Mucosa of stomach (tissue), 1 donor: ENCODE measurements around the gene PPFIBP1.

Source experiments
- H3K27me3 ChIP-seq: one replicate; pipeline ENCODE4 v1.7.0; 2013; ENCODE audit warnings: mild to moderate bottlenecking, low read length; ENCODE audit not compliant: control insufficient read depth, insufficient read depth
- H3K36me3 ChIP-seq: one replicate; pipeline ENCODE4 v1.7.0; 2013; ENCODE audit warnings: low read length; ENCODE audit not compliant: control insufficient read depth, insufficient read depth
- H3K4me1 ChIP-seq: one replicate; pipeline ENCODE4 v1.7.0; 2013; ENCODE audit warnings: mild to moderate bottlenecking, low read length; ENCODE audit not compliant: control insufficient read depth, insufficient read depth
- H3K4me3 ChIP-seq: one replicate; pipeline ENCODE4 v1.7.0; 2013; ENCODE audit warnings: low read length
- H3K9ac ChIP-seq: one replicate; pipeline ENCODE4 v1.7.0; 2013; ENCODE audit warnings: mild to moderate bottlenecking, low read length, moderate library complexity
- H3K9me3 ChIP-seq: one replicate; pipeline ENCODE4 v1.7.0; 2013; ENCODE audit warnings: mild to moderate bottlenecking, low read length, moderate library complexity; ENCODE audit not compliant: control insufficient read depth
- donor health status: Pancreatic carcinoma.

Gene PPFIBP1

DNA sequence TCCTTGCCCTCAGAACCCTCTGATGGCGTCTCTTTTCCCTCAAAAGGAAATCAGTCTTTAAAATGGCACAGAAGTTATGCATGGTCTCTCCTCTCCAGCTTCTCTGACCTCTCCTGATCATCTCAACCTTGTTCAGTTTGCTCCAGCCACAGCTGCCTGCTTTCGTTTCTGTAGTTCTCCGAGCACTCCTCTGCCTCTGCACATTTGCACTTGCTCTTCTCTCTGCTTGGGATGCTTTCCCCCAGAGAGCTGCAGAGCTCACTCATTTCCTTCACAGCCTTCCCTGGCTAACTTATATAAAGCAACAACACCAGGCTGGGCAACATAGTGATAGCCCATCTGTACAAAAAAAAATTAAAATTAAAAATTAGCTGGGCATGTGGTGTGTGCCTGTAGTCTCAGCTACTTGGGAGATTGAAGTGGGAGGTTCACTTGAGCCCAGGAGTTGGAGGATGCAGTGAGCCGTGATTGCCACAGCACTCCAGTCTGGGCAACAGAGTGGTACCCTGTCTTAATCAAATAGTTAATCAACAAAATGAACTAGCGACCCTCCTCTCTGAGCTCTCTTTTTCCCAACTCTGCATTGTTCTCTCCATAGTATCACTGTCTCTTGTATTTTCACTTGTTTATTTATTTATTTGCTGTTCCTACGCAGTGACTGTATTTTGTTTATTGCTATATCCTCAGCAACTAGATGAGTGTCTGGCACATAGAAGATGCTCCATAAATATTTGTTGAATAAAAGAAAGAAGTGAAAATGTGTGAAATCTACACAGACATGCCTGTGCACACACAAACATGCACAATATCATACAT is 37.7 kb downstream of the PPFIBP1 start:
- Histone ChIP-seq H3K4me1 (peaks cover 15% of the 10 kb centered on the region), H3K9ac (no peak overlapping the region), H3K4me3 (no peak overlapping the region)

DNA sequence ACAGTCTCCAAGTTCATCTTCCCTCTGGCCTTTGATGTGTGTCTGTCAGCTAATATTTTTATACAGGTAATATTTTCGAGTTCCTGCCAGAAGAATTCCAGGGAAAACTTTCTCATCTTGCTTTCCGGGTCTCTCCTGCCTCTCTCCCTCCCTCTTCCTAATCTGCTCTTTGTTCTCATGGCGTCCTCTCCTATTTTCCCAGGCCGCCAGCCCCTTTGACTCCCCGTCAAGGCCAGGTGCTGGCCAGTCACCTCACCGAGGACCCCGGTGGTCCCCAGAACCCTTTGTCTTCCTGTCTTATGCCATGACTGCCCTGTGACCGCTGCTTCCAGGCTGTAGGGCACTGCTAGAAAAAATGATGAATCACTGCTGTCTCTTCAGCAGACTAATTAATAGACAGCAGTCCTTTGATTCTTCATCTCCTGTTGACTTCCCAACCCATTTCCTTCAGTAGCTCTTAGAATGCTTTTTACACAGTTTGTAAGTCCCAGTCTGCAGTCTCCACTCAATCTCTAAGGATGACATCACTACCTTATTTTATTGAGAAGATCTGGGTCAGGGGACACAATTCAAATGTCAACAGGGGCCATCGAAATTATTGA is 40.7 kb downstream of the PPFIBP1 start:
- Histone ChIP-seq H3K9ac (no peak overlapping the region), H3K27me3 (no peaks in the 10 kb centered on the region), H3K4me3 (no peak overlapping the region), H3K36me3 (no peaks in the 10 kb centered on the region), H3K9me3 (no peaks in the 10 kb centered on the region), H3K4me1 (peaks cover 7% of the 10 kb centered on the region)

More for the DNA sequence above, 37.7 kb downstream of the PPFIBP1 start:
- Histone ChIP-seq H3K9me3 (no peaks in the 10 kb centered on the region), H3K27me3 (no peaks in the 10 kb centered on the region), H3K36me3 (no peaks in the 10 kb centered on the region)

DNA sequence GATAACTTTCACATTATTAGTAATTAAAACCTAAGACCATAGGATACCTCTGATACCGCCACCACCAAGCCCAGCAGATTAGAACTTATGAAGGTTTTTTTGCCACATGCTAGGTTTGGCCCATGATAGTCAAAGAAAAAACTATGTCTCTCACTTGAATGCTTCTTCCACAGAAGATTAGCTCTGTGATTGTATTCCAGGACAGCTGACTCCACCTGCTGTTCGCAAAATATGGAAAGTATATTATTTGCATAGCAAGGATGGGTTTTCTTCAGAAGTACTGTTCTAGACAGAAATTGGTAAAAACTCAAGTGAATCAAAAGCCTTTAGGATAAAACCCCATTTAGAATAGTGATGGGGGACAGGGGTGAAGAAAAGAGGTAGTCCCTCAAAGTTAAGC is 42.2 kb downstream of the PPFIBP1 start:
- no peak overlapping the region for H3K4me3 ChIP-seq
- H3K4me1 ChIP-seq = peaks cover 7% of the 10 kb centered on the region
- H3K36me3 ChIP-seq = no peaks in the 10 kb centered on the region
- H3K9me3 ChIP-seq = no peaks in the 10 kb centered on the region
- no peak overlapping the region for H3K9ac ChIP-seq
- no peaks in the 10 kb centered on the region for H3K27me3 ChIP-seq

DNA sequence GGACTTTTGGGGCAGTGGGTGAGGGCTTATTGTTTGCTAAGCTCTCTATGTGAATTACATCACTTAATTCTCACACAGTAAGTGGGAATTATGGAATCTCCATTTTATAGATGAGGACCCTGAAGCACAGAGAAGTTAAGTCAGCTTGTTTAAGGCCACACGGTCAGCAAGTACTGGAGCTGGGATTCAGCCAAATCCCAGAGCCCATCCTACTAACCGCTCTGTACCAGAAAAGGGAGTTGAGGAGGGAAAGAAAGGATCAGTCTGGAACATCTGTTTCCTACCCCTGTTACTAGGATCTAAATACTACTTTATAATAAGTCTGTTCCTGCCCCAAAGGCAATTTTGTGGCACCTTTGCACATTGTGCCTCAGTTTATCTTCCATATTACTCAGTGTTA is 42.6 kb downstream of the PPFIBP1 start:
- Histone ChIP-seq H3K9ac (no peak overlapping the region), H3K36me3 (no peaks in the 10 kb centered on the region), H3K4me1 (peaks cover 7% of the 10 kb centered on the region), H3K9me3 (no peaks in the 10 kb centered on the region), H3K27me3 (no peaks in the 10 kb centered on the region), H3K4me3 (no peak overlapping the region)

DNA sequence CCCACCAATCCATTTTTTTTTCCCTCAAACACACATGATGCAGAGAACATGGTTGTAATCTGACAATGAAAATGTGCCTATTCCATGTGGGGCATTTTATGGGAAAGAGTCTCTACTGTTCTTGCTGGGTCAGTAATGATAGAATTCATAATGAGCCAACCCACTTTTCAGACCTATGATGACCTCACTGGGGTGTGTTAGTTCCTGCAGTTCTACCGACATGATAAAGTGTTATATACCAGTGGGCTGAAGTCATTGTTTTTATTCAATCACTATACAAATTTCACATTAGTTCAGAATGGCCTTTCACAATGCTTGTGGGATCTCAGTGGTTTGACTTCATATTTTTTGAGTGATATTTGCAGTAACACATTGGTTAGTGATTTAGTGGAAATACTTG is 47.5 kb downstream of the PPFIBP1 start:
- H3K9me3 ChIP-seq = no peaks in the 10 kb centered on the region
- H3K36me3 ChIP-seq = no peaks in the 10 kb centered on the region

DNA sequence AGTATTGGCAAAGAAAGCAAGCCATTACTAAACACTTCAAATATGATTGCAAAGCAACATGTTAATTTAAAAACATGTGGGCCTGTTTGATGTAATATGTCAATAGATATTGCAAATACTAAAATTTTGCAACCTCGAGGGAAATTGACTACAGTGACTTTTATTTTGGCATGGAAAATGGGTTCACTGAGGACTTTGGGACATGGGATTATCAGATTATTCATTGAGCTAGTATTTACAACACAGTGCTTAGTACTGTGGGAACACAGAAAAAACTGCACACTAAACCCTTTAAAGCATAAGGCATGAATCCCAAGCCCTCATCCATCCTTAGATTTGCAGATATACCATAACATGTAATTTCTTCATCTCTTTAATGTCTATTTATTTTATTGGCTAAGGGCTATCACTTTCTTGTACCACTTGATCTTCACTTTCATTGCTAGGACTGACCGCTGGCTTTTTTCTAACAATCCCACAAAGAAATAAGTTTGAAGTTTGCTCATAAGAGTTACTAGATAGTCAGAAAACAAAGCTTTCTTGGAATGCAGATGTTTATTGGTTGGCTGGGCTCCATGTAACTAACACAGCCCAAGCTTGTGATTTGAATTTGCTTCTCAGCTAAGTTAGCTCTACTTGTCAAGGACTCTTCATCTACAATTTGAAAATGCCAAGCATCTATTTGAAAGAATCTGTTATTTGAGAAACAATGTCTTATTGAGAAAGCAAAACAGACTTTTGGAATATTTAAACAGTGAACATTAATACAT is 48.7 kb downstream of the PPFIBP1 start:
- Histone ChIP-seq H3K27me3 (no peaks in the 10 kb centered on the region), H3K4me1 (peaks cover 27% of the 10 kb centered on the region), H3K36me3 (no peaks in the 10 kb centered on the region), H3K9me3 (no peaks in the 10 kb centered on the region), H3K4me3 (no peak overlapping the region), H3K9ac (no peak overlapping the region)

More for the DNA sequence above, 47.5 kb downstream of the PPFIBP1 start:
- Histone ChIP-seq H3K4me3 (no peak overlapping the region), H3K4me1 (peaks cover 23% of the 10 kb centered on the region), H3K9ac (no peak overlapping the region), H3K27me3 (no peaks in the 10 kb centered on the region)

DNA sequence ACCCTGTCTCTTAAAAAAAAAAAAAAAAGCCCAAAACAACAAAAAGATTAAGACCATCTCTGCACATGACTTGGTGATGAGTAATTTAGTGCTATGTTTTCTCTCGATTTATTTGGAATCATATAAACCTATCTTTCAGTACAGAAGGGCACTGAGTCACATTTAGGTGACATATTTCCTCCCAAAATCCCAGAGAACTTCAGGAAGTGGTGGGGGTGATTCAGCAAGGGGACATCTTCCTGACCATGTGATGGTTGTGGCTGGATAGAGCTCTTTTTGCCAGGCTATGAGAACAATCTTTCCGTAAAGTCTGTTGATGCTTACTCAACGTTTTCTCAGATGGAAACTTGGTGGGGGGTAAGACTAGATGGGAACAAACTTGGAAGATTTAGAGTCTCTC is 50.0 kb downstream of the PPFIBP1 start:
- no peaks in the 10 kb centered on the region for H3K9me3 ChIP-seq
- no peak overlapping the region for H3K9ac ChIP-seq
- no peak overlapping the region for H3K4me3 ChIP-seq
- H3K27me3 ChIP-seq = no peaks in the 10 kb centered on the region
- H3K4me1 ChIP-seq = peaks cover 27% of the 10 kb centered on the region
- no peaks in the 10 kb centered on the region for H3K36me3 ChIP-seq

DNA sequence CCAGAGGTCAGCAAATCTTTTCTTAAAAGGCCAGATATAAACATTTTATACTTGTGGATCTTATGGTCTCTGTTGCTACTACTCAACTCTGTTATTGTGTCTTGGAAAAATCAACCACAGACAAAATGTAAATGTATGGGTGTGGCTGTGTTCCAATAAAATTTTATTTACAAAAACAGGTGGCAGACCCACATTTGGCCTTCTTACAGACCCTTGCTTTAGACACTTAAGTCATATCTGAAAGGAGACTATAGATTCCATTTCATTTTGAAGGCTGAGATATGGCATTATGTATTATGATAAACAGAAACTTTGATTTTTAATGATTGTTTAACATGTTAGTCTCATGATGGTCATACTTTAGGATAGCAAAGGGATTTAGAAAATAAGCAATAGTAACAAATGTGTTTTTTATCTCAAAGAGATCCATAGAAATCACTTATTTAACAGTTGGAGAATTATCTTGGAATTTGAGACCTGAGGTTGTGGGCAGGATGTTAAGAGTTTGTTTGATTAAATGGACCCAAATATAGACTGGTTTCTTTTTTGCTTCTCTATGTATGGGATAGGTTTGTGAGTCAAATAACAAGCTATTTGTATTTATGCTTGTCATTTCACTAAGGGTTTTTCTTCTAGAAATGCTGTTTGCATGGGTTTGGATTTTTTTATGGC is 51.2 kb downstream of the PPFIBP1 start:
- Histone ChIP-seq H3K9ac (no peak overlapping the region), H3K27me3 (no peaks in the 10 kb centered on the region), H3K36me3 (no peaks in the 10 kb centered on the region), H3K4me3 (no peak overlapping the region), H3K4me1 (peaks cover 27% of the 10 kb centered on the region), H3K9me3 (no peaks in the 10 kb centered on the region)

DNA sequence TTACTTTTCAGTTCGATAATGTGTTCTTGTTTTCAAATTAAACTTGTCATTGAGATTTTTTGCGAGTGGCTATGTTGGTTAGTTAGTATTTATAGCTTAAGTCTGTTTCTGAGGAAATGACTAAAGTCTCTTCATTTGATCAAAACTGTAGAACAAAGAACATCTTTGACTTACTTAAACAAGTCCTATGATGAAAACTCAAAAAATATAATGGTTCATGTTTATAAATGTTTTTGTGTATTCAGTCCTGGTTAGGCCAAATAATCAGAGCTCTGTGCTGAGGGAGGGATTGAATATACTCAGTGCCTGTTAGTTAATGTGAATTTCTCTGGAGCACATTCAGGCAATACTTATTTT is 51.7 kb downstream of the PPFIBP1 start:
- Histone ChIP-seq H3K9ac (no peak overlapping the region), H3K36me3 (no peaks in the 10 kb centered on the region), H3K4me1 (peaks cover 27% of the 10 kb centered on the region), H3K27me3 (no peaks in the 10 kb centered on the region), H3K9me3 (no peaks in the 10 kb centered on the region), H3K4me3 (no peak overlapping the region)

DNA sequence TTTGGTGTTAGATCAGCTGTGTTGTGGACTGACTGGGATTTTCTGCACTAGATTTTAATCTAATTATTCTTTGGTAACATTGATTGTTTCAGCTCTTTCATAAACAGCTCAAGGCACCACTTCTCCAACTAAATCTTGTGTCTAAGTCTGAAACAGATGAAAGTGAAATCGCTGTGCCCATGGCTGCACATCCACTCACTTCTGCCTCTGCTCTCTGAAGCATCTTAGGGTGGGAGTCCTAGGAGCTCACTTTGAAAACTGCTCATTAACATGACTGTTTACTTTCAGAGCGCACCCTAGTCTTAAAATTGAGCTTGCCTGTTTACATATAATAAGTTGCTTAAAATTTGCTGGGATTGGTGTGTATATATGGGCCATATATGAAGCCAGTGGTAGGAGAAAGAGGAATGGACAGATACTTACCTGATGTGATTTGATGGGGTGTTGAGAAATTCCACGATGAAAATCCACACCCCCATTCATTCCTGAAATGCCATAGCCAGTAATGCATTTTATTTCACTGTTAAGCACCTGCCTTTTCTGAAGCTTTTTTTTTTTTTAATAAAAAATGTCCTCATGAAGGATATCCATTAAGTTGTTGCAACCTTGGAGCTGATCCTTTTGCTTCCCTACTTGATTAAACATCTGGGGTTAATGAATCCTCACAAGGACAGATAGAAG is 52.8 kb downstream of the PPFIBP1 start:
- H3K4me1 ChIP-seq = peaks cover 35% of the 10 kb centered on the region
- no peaks in the 10 kb centered on the region for H3K9me3 ChIP-seq
- no peaks in the 10 kb centered on the region for H3K36me3 ChIP-seq
- H3K27me3 ChIP-seq = no peaks in the 10 kb centered on the region
- no peak overlapping the region for H3K9ac ChIP-seq
- no peak overlapping the region for H3K4me3 ChIP-seq

DNA sequence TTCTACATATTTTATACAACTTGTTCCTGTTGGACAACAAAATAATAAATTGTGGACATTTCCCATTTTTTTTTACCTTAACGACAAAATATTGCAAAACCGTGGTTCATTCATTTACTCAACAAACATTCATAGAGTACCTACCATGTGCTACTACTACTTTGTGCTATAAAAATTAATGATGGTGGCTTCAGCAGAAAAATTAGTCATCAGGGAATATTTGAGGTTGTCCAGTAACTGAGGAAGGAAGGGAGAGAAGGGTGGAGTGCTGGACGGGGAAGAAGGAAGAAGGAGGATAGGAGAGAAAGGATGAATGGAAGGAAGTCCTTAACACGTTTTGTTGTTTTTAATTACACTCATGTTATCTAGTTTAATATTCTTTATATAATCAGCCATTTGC is 53.7 kb downstream of the PPFIBP1 start:
- Histone ChIP-seq H3K4me1 (peaks cover 37% of the 10 kb centered on the region), H3K27me3 (no peaks in the 10 kb centered on the region), H3K36me3 (no peaks in the 10 kb centered on the region), H3K9ac (no peak overlapping the region), H3K9me3 (no peaks in the 10 kb centered on the region), H3K4me3 (no peak overlapping the region)
